ENCODE results near the gene PPP5C. TPM values are rescaled to one million over a fixed set of nuclear protein-coding genes. Genes with fewer than 3 reads are reported as not detected.

Gene PPP5C
- total RNA-seq, 5 donors from 2014 or later (not counting 1 experiment from before 2014, with no cell fraction given): 40.3 to 59.7 (median 42.8) TPM

DNA sequence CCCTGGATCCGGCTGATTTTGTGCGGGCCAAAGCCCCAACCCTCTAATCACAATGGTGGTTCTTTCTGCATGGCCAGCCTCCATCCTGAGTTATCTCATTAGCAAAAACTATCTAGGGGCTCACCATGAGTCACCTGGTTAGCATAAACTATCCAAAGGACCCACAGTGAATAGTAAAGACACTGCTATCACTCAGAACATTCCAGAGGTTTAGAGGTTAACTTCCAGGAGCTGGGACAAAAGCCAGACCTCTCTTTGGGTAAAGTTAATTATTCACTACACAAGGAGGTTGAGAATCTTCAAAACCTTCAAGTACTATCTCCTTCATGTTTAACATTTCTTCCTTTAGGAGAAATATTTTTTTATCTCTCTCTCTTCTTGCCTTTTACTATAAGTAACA lies 18.8 kb upstream of the PPP5C start:
- Mint-ChIP-seq H3K4me1 (no peaks in the 10 kb centered on the region), H3K9me3 (peaks cover 19 to 30% (median 19%) of the 10 kb centered on the region in 3 donors), H3K36me3 (peaks cover 12% of the 10 kb centered on the region), H3K4me3 (no peak overlapping the region), H3K27ac (no peak overlapping the region), H3K27me3 (peaks cover 7 to 11% of the 10 kb centered on the region in 2 donors)
- POLR2A ChIA-PET: no interaction called here
- DNase-seq (no peak), ATAC-seq (replicated peaks in 1 of 4) (no peak)
- Histone ChIP-seq H3K4me3 (ENCODE audit: control insufficient read depth in 1 of 2, extremely low read depth in 1 of 2, low read length in 1 of 2) (no peak overlapping the region), H3K27me3 (replicated peaks in 1 of 2; ENCODE audit: control insufficient read depth in 2 of 2, extremely low read depth in 1 of 2, insufficient read depth in 2 of 2, low read length in 1 of 2) (peaks cover 0 to 6% of the 10 kb centered on the region in 2 experiments), H3K36me3 (ENCODE audit: control insufficient read depth in 2 of 2, extremely low read depth in 1 of 2, insufficient read depth in 1 of 2, low read length in 1 of 2) (no peaks in the 10 kb centered on the region), H3K9me3 (no peaks in the 10 kb centered on the region), H3K27ac (ENCODE audit: low read length) (no peak overlapping the region), H3K4me1 (ENCODE audit: control insufficient read depth in 1 of 2, extremely low read depth in 1 of 2, insufficient read depth in 2 of 2, low read length in 2 of 2) (no peaks in the 10 kb centered on the region)
- CTCF ChIA-PET: no interaction called here
- WGBS (ENCODE audit: insufficient coverage): no CpG with 5 or more reads among the region's 2 CpGs

DNA sequence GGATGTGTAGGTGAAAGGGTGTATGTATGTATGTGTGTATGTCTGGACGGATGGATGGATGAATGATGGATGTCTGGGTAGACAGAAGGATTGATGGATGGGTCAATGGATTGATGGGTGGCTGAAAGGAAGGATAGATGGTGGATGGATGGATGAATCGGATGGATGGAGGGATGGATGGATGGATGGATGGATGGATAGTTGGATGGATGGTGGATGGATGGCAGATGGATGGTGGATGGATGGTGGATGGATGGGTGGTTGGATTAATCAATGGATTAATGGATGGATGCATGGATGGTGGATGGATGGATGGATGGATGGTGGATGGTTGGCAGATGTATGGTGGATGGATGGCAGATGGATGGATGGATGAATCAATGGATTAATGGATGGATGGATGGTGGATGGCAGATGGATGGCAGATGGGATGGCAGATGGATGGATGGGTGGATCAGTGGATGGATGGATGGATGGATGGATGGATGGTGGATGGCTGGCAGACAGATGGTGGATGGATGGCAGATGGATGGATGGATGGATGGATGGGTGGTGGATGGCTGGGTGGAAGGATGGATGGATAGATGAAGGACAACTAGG lies 16.5 kb upstream of the PPP5C start:
- H3K36me3 ChIP-seq (ENCODE audit: control insufficient read depth in 2 of 2, extremely low read depth in 1 of 2, insufficient read depth in 1 of 2, low read length in 1 of 2): no peaks in the 10 kb centered on the region
- WGBS (ENCODE audit: insufficient coverage): 85% methylated on average over 2 of the region's 2 CpGs

GRCh38 chr19:46337487-46337886 lies 9.4 kb upstream of the PPP5C start:
- DNase-seq (no peak), ATAC-seq (replicated peaks in 1 of 4) (no peak)
- H3K27me3 ChIP-seq (replicated peaks in 1 of 2; ENCODE audit: control insufficient read depth in 2 of 2, extremely low read depth in 1 of 2, insufficient read depth in 2 of 2, low read length in 1 of 2): peaks cover 0 to 13% of the 10 kb centered on the region in 2 experiments
- WGBS (ENCODE audit: insufficient coverage): no CpG with 5 or more reads among the region's 1 CpG
- ChIA-PET CTCF (no interaction called here), POLR2A (no interaction called here)
- H3K27ac ChIP-seq (ENCODE audit: low read length): no peak overlapping the region
- H3K4me3 ChIP-seq (ENCODE audit: control insufficient read depth in 1 of 2, extremely low read depth in 1 of 2, low read length in 1 of 2): no peak overlapping the region
- no peaks in the 10 kb centered on the region for H3K4me1 ChIP-seq (ENCODE audit: control insufficient read depth in 1 of 2, extremely low read depth in 1 of 2, insufficient read depth in 2 of 2, low read length in 2 of 2)
- H3K4me3 Mint-ChIP-seq: no peak overlapping the region
- H3K9me3 Mint-ChIP-seq: no peaks in the 10 kb centered on the region
- no peaks in the 10 kb centered on the region for H3K36me3 ChIP-seq (ENCODE audit: control insufficient read depth in 2 of 2, extremely low read depth in 1 of 2, insufficient read depth in 1 of 2, low read length in 1 of 2)
- H3K9me3 ChIP-seq: no peaks in the 10 kb centered on the region
- H3K4me1 Mint-ChIP-seq: no peaks in the 10 kb centered on the region
- no peaks in the 10 kb centered on the region for H3K36me3 Mint-ChIP-seq
- no peak overlapping the region for H3K27ac Mint-ChIP-seq
- peaks cover 0 to 6% of the 10 kb centered on the region in 2 donors for H3K27me3 Mint-ChIP-seq

More for the DNA sequence above, 16.5 kb upstream of the PPP5C start:
- H3K4me1 ChIP-seq (ENCODE audit: control insufficient read depth in 1 of 2, extremely low read depth in 1 of 2, insufficient read depth in 2 of 2, low read length in 2 of 2): no peaks in the 10 kb centered on the region
- peaks cover 18 to 29% (median 19%) of the 10 kb centered on the region in 3 donors for H3K9me3 Mint-ChIP-seq
- no peak overlapping the region for H3K27ac Mint-ChIP-seq
- ATAC-seq (replicated peaks in 1 of 4) (no peak), DNase-seq (no peak)
- no peaks in the 10 kb centered on the region for H3K4me1 Mint-ChIP-seq
- H3K36me3 Mint-ChIP-seq: peaks cover 10% of the 10 kb centered on the region
- CTCF ChIA-PET: no interaction called here
- H3K27me3 ChIP-seq (replicated peaks in 1 of 2; ENCODE audit: control insufficient read depth in 2 of 2, extremely low read depth in 1 of 2, insufficient read depth in 2 of 2, low read length in 1 of 2): peaks cover 0 to 6% of the 10 kb centered on the region in 2 experiments
- no peak overlapping the region for H3K27ac ChIP-seq (ENCODE audit: low read length)
- POLR2A ChIA-PET: no interaction called here
- no peaks in the 10 kb centered on the region for H3K9me3 ChIP-seq
- H3K4me3 ChIP-seq (ENCODE audit: control insufficient read depth in 1 of 2, extremely low read depth in 1 of 2, low read length in 1 of 2): no peak overlapping the region
- H3K27me3 Mint-ChIP-seq: peaks cover 6 to 11% of the 10 kb centered on the region in 2 donors
- no peak overlapping the region for H3K4me3 Mint-ChIP-seq

GRCh38 chr19:46339446-46339845 lies 7.4 kb upstream of the PPP5C start:
- H3K36me3 Mint-ChIP-seq: no peaks in the 10 kb centered on the region

GRCh38 chr19:46340051-46340659 lies 6.7 kb upstream of the PPP5C start:
- POLR2A ChIA-PET: interaction anchor here in 1 of 2 donors (0.6 kb wide), 1 partner anchor 126 kb away, joined by 3 read pairs; no protein-coding TSS in a partner anchor
- no peaks in the 10 kb centered on the region for H3K9me3 Mint-ChIP-seq
- H3K4me3 Mint-ChIP-seq: no peak overlapping the region
- Histone ChIP-seq H3K36me3 (ENCODE audit: control insufficient read depth in 2 of 2, extremely low read depth in 1 of 2, insufficient read depth in 1 of 2, low read length in 1 of 2) (no peaks in the 10 kb centered on the region), H3K27me3 (replicated peaks in 1 of 2; ENCODE audit: control insufficient read depth in 2 of 2, extremely low read depth in 1 of 2, insufficient read depth in 2 of 2, low read length in 1 of 2) (peaks cover 0 to 17% of the 10 kb centered on the region in 2 experiments), H3K9me3 (no peaks in the 10 kb centered on the region), H3K4me1 (ENCODE audit: control insufficient read depth in 1 of 2, extremely low read depth in 1 of 2, insufficient read depth in 2 of 2, low read length in 2 of 2) (no peaks in the 10 kb centered on the region), H3K27ac (ENCODE audit: low read length) (no peak overlapping the region), H3K4me3 (ENCODE audit: control insufficient read depth in 1 of 2, extremely low read depth in 1 of 2, low read length in 1 of 2) (no peak overlapping the region)
- ATAC-seq (replicated peaks in 1 of 4) (no peak), DNase-seq (no peak)
- CTCF ChIA-PET: no interaction called here
- WGBS (ENCODE audit: insufficient coverage): 93% methylated on average over 5 of the region's 11 CpGs
- no peaks in the 10 kb centered on the region for H3K36me3 Mint-ChIP-seq
- H3K27me3 Mint-ChIP-seq: peaks cover 0 to 6% of the 10 kb centered on the region in 2 donors
- no peaks in the 10 kb centered on the region for H3K4me1 Mint-ChIP-seq
- H3K27ac Mint-ChIP-seq: no peak overlapping the region

More at GRCh38 chr19:46339446-46339845, 7.4 kb upstream of the PPP5C start:
- CTCF ChIA-PET: no interaction called here
- DNase-seq (no peak), ATAC-seq (replicated peaks in 1 of 4) (no peak)
- Histone ChIP-seq H3K4me1 (ENCODE audit: control insufficient read depth in 1 of 2, extremely low read depth in 1 of 2, insufficient read depth in 2 of 2, low read length in 2 of 2) (no peaks in the 10 kb centered on the region), H3K27ac (ENCODE audit: low read length) (no peak overlapping the region), H3K27me3 (replicated peaks in 1 of 2; ENCODE audit: control insufficient read depth in 2 of 2, extremely low read depth in 1 of 2, insufficient read depth in 2 of 2, low read length in 1 of 2) (peaks cover 0 to 17% of the 10 kb centered on the region in 2 experiments), H3K4me3 (ENCODE audit: control insufficient read depth in 1 of 2, extremely low read depth in 1 of 2, low read length in 1 of 2) (no peak overlapping the region), H3K9me3 (no peaks in the 10 kb centered on the region), H3K36me3 (ENCODE audit: control insufficient read depth in 2 of 2, extremely low read depth in 1 of 2, insufficient read depth in 1 of 2, low read length in 1 of 2) (no peaks in the 10 kb centered on the region)
- no peaks in the 10 kb centered on the region for H3K9me3 Mint-ChIP-seq
- H3K4me3 Mint-ChIP-seq: no peak overlapping the region
- H3K27ac Mint-ChIP-seq: no peak overlapping the region
- WGBS (ENCODE audit: insufficient coverage): 79% methylated on average over 7 of the region's 10 CpGs
- POLR2A ChIA-PET: interaction anchor here in 1 of 2 donors (0.6 kb wide), 1 partner anchor 127 kb away, joined by 3 read pairs; no protein-coding TSS in a partner anchor
- peaks cover 0 to 6% of the 10 kb centered on the region in 2 donors for H3K27me3 Mint-ChIP-seq
- no peaks in the 10 kb centered on the region for H3K4me1 Mint-ChIP-seq

DNA sequence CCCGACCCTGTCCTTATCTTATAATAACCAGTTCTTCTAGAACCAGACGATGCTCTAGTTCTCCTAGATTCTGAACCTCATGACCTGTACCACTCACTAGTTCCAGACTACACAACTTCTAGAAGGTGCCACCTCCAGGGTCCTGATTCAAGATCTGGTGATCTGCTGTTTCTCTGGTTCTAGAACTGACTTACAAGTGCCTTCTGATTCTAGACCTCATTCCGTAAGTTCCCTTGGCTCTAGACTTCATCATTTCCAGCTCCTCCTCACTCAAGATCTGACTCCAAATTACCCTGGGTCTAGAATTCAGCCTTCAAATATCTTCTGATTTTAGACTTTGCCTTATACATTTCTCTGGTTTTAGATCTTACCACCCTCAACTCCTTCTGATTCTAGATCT lies 5.0 kb upstream of the PPP5C start:
- Histone ChIP-seq H3K4me3 (ENCODE audit: control insufficient read depth in 1 of 2, extremely low read depth in 1 of 2, low read length in 1 of 2) (no peak overlapping the region), H3K27ac (ENCODE audit: low read length) (no peak overlapping the region), H3K36me3 (ENCODE audit: control insufficient read depth in 2 of 2, extremely low read depth in 1 of 2, insufficient read depth in 1 of 2, low read length in 1 of 2) (no peaks in the 10 kb centered on the region), H3K9me3 (no peaks in the 10 kb centered on the region), H3K27me3 (replicated peaks in 1 of 2; ENCODE audit: control insufficient read depth in 2 of 2, extremely low read depth in 1 of 2, insufficient read depth in 2 of 2, low read length in 1 of 2) (peaks cover 0 to 15% of the 10 kb centered on the region in 2 experiments), H3K4me1 (ENCODE audit: control insufficient read depth in 1 of 2, extremely low read depth in 1 of 2, insufficient read depth in 2 of 2, low read length in 2 of 2) (peaks cover 4 to 7% of the 10 kb centered on the region in 2 experiments)
- ChIA-PET POLR2A (no interaction called here), CTCF (interaction anchor here in 1 of 2 donors (0.7 kb wide), 1 partner anchor 220 kb away, joined by 3 read pairs; no protein-coding TSS in a partner anchor)
- Mint-ChIP-seq H3K9me3 (no peaks in the 10 kb centered on the region), H3K4me1 (peaks cover under 1 to 14% (median 10%) of the 10 kb centered on the region in 3 donors), H3K27me3 (peaks cover 0 to 6% of the 10 kb centered on the region in 2 donors), H3K4me3 (no peak overlapping the region), H3K27ac (no peak overlapping the region), H3K36me3 (no peaks in the 10 kb centered on the region)
- ATAC-seq (replicated peaks in 1 of 4): no peak
- 94% methylated on average over 3 of the region's 3 CpGs for WGBS (ENCODE audit: insufficient coverage)
- no peak for DNase-seq

Data from T-cell (primary cell).